ENCODE data around the gene FLNB.

Gene FLNB

GRCh38 chr3:58008141-58009025 lies at the start of gene FLNB:
FLNB (plus strand) TSS chr3:58008422; CDS start chr3:58008565, 143 bp downstream.
- peak; percentile 52 to 68 for DNase-seq (ENCODE audit: low read depth in 2 of 2)

GRCh38 chr3:57958642-57959422 lies 49.4 kb upstream of the FLNB start:
- no peak for DNase-seq (ENCODE audit: low read depth in 2 of 2)

- DNase-seq (ENCODE audit: low read depth in 2 of 2) = no peak
Observed at GRCh38 chr3:57959423-57960173, 48.6 kb upstream of the FLNB start.

- DNase-seq (ENCODE audit: low read depth in 2 of 2) = no peak
Observed at GRCh38 chr3:57960174-57960505, 48.1 kb upstream of the FLNB start.

- DNase-seq (ENCODE audit: low read depth in 2 of 2) = no peak
Observed at GRCh38 chr3:57961177-57961827, 46.9 kb upstream of the FLNB start.

- DNase-seq (ENCODE audit: low read depth in 2 of 2) = no peak
Observed at GRCh38 chr3:57961828-57962447, 46.3 kb upstream of the FLNB start.

- no peak for DNase-seq (ENCODE audit: low read depth in 2 of 2)
Observed at GRCh38 chr3:57962448-57962834, 45.8 kb upstream of the FLNB start.

GRCh38 chr3:57963811-57964346 lies 44.3 kb upstream of the FLNB start:
- no peak for DNase-seq (ENCODE audit: low read depth in 2 of 2)

- no peak for DNase-seq (ENCODE audit: low read depth in 2 of 2)
Observed at GRCh38 chr3:57966829-57967228, 41.4 kb upstream of the FLNB start.

GRCh38 chr3:57967590-57967989 lies 40.6 kb upstream of the FLNB start:
- no peak for DNase-seq (ENCODE audit: low read depth in 2 of 2)

- no peak for DNase-seq (ENCODE audit: low read depth in 2 of 2)
Observed at GRCh38 chr3:57968501-57968900, 39.7 kb upstream of the FLNB start.

- DNase-seq (ENCODE audit: low read depth in 2 of 2) = no peak
Observed at GRCh38 chr3:57971975-57972374, 36.2 kb upstream of the FLNB start.

- no peak for DNase-seq (ENCODE audit: low read depth in 2 of 2)
Observed at GRCh38 chr3:57972531-57973111, 35.6 kb upstream of the FLNB start.

GRCh38 chr3:57973715-57974477 lies 34.3 kb upstream of the FLNB start:
- no peak for DNase-seq (ENCODE audit: low read depth in 2 of 2)

- no peak for DNase-seq (ENCODE audit: low read depth in 2 of 2)
Observed at GRCh38 chr3:57974796-57975388, 33.3 kb upstream of the FLNB start.

- DNase-seq (ENCODE audit: low read depth in 2 of 2) = no peak
Observed at GRCh38 chr3:57977818-57978235, 30.4 kb upstream of the FLNB start.

GRCh38 chr3:57978316-57978715 lies 29.9 kb upstream of the FLNB start:
- no peak for DNase-seq (ENCODE audit: low read depth in 2 of 2)

GRCh38 chr3:57980416-57980815 lies 27.8 kb upstream of the FLNB start:
- no peak for DNase-seq (ENCODE audit: low read depth in 2 of 2)

GRCh38 chr3:57981483-57982087 lies 26.6 kb upstream of the FLNB start:
- no peak for DNase-seq (ENCODE audit: low read depth in 2 of 2)

Measured in stimulated activated CD8-positive, alpha-beta memory T cell treated with anti-CD3 and anti-CD28 coated beads, Interleukin-7, amount 100 ng/mL, for 4 hours (primary cell).